Measurements from ENCODE around the gene DPEP3. TPM values are rescaled to one million over a fixed set of nuclear protein-coding genes. Genes with fewer than 3 reads are reported as not detected.
A peak's percentile ranks its signal among the peaks of the same experiment; 100 is the strongest.
"Not testable (repeated sequence)": the region's sequence is repeated elsewhere in the genome, so short reads cannot be mapped to it uniquely, and the experiment has no call there.

Gene DPEP3
- total RNA-seq, 1 donor from 2014 or later = not detected

DNA sequence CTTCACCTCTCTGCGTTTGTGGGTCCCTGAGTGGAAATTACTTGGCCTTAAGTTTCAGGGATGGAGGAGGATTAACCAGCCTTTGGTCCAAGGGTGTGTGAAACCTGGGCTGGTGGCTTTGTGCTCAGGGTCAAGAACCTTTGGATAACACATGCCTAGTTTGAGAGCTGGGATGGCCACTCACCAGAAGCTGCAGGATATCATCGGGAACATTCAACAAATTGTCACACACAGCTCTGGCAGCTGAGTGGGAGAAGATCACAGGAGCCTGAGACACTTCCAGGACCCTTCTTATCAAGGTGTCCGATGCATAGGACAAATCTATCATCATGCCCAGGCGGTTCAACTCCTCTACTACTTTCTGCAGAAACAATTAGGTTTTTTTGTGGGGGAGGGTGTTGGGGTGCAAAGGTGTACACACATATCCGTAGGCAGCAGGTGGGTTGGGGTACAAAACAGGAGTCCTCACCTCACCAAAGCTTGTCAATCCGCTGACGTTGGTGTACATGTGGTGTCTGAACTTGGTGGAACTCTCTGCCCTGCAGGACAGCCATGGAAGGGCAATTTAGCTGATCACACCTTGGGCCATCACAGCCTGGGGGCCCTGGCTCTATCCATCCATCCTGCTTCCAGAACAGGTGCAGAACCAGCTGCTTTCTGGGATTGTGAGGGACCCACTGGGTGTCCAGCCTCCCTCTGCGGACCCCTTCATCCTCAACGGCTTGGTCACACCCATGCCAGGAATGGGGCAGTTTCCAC lies 2.7 kb downstream of the DPEP3 start:
- H3K36me3 Mint-ChIP-seq (ENCODE audit: low read depth) = no peaks in the 10 kb centered on the region
- no peaks in the 10 kb centered on the region for H3K4me1 Mint-ChIP-seq (ENCODE audit: low read depth)
- H3K4me3 Mint-ChIP-seq (ENCODE audit: unreplicated experiment) = no peak overlapping the region
- peaks cover 6% of the 10 kb centered on the region for H3K27me3 Mint-ChIP-seq (ENCODE audit: low read depth)
- TF ChIP-seq, protein P1, sequence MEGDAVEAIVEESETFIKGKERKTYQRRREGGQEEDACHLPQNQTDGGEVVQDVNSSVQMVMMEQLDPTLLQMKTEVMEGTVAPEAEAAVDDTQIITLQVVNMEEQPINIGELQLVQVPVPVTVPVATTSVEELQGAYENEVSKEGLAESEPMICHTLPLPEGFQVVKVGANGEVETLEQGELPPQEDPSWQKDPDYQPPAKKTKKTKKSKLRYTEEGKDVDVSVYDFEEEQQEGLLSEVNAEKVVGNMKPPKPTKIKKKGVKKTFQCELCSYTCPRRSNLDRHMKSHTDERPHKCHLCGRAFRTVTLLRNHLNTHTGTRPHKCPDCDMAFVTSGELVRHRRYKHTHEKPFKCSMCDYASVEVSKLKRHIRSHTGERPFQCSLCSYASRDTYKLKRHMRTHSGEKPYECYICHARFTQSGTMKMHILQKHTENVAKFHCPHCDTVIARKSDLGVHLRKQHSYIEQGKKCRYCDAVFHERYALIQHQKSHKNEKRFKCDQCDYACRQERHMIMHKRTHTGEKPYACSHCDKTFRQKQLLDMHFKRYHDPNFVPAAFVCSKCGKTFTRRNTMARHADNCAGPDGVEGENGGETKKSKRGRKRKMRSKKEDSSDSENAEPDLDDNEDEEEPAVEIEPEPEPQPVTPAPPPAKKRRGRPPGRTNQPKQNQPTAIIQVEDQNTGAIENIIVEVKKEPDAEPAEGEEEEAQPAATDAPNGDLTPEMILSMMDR (IDR thresholded peaks at IDR 0.05) = no peak
- H3K27ac Mint-ChIP-seq (ENCODE audit: unreplicated experiment) = no peak overlapping the region
- H3K9me3 Mint-ChIP-seq (ENCODE audit: low read depth) = no peaks in the 10 kb centered on the region
- no peak for DNase-seq (ENCODE audit: low spot score)

DNA sequence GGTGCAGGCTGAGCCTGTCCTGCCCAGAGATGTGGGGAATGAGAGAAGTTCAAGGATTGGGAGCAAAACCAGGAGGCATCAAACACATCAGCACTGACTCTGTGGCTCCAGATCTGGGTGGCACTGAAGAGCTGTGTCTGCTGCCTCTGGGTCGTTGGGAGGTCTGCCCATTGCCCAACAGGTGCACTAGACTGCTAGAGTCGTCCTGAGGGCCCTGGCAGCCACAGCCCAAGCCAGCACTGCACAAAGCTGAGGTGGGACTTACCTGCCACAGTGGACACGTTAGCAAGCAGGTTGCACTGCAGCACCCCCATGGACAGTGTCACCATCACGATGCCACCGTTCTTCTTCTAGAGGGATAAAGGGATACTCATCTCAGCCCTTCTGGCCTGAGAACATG lies 3.3 kb downstream of the DPEP3 start:
- TF ChIP-seq, protein P1 (IDR thresholded peaks at IDR 0.05) = no peak
- Mint-ChIP-seq H3K4me3 (ENCODE audit: unreplicated experiment) (no peak overlapping the region), H3K9me3 (ENCODE audit: low read depth) (no peaks in the 10 kb centered on the region)

DNA sequence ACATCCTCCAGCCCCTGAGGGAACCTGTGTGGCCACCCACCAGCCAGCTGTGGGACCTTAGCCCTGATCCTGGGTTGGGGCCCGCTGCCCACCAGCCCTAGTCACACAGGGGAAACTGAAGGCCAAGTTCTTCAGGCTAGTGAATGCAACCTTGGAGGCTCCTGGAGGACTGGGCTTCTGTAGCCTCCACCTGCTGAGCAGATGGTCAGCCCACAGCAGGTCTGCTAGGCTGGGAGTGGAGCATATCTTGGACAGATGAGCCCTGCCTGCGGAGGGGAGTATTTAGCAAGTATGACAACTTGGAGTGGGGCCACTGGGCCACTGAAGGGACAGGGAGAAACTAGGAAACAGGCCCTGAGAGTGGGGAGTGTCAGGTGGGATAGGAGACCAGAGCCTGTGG lies 4.1 kb downstream of the DPEP3 start:
- no peak for DNase-seq (ENCODE audit: low spot score)
- TF ChIP-seq, protein P1 (IDR thresholded peaks at IDR 0.05) = no peak
- Mint-ChIP-seq H3K4me1 (ENCODE audit: low read depth) (no peaks in the 10 kb centered on the region), H3K9me3 (ENCODE audit: low read depth) (no peaks in the 10 kb centered on the region), H3K27ac (ENCODE audit: unreplicated experiment) (no peak overlapping the region), H3K36me3 (ENCODE audit: low read depth) (no peaks in the 10 kb centered on the region), H3K4me3 (ENCODE audit: unreplicated experiment) (no peak overlapping the region), H3K27me3 (ENCODE audit: low read depth) (peaks cover 6% of the 10 kb centered on the region)

More for the DNA sequence above, 3.3 kb downstream of the DPEP3 start:
- Mint-ChIP-seq H3K36me3 (ENCODE audit: low read depth) (no peaks in the 10 kb centered on the region), H3K27ac (ENCODE audit: unreplicated experiment) (no peak overlapping the region), H3K27me3 (ENCODE audit: low read depth) (peaks cover 6% of the 10 kb centered on the region), H3K4me1 (ENCODE audit: low read depth) (no peaks in the 10 kb centered on the region)
- DNase-seq (ENCODE audit: low spot score) = peak; percentile 88

DNA sequence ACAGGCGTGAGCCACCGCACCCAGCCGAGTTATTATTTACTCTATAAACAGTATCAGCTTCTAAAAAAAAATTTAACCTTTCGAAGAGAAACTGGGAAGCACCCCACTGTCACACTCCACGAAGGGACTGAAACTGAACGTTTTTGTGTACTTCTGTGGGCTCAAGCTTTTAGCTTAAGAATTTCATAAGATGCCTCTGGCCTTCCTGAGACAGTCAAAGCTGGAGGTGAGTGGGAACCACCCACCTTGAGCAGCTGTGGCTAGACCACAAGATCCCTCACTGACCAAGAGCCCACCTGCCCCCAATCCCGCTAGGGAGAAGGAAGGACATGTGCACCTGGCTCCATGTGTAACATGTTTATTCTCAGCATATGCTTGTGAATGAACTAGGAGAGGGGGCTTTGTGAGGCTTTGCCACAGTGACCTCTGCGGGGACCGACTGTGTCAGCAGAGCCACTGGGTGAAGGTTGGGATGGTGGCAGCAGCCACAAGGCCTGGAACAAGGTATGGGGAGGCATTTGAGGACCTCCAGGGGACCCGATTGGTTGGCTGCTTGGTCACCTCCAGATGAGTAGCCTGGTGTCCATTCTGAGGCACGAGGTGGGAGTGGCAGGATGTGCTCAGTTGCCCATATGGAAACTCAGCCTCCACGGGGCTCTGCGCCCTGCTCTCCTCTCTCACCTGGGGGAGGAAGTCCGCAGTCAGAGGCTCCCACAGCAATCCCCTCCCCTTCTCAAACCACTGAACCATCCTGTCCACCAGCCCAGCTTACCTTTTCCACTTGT lies 4.8 kb downstream of the DPEP3 start:
- Mint-ChIP-seq H3K4me1 (ENCODE audit: low read depth) (no peaks in the 10 kb centered on the region), H3K9me3 (ENCODE audit: low read depth) (no peaks in the 10 kb centered on the region), H3K36me3 (ENCODE audit: low read depth) (no peaks in the 10 kb centered on the region), H3K27ac (ENCODE audit: unreplicated experiment) (no peak overlapping the region), H3K27me3 (ENCODE audit: low read depth) (peaks cover 6% of the 10 kb centered on the region), H3K4me3 (ENCODE audit: unreplicated experiment) (no peak overlapping the region)
- TF ChIP-seq, protein P1 (IDR thresholded peaks at IDR 0.05) = no peak
- no peak for DNase-seq (ENCODE audit: low spot score)

DNA sequence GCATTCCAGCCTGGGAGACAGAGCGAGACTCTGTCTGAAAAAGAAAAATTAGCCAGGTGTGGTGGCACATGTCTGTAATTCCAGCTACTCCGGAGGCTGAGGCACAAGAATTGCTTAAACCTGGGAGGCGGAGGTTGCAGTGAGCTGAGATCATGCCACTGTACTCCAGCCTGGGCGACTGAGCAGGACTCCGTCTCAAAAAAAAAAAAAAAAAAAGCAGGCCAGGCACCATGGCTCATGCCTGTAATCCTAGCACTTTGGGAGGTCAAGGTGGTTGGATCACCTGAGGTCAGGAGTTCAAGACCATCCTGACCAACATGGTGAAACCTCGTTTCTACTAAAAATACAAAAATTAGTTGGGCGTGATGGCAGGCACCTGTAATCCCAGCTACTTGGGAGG lies 8.0 kb downstream of the DPEP3 start:
- H3K27me3 Mint-ChIP-seq (ENCODE audit: low read depth); H3K27ac Mint-ChIP-seq (ENCODE audit: unreplicated experiment); H3K4me3 Mint-ChIP-seq (ENCODE audit: unreplicated experiment); H3K4me1 Mint-ChIP-seq (ENCODE audit: low read depth); DNase-seq (ENCODE audit: low spot score); H3K9me3 Mint-ChIP-seq (ENCODE audit: low read depth); H3K36me3 Mint-ChIP-seq (ENCODE audit: low read depth): not testable (repeated sequence)

Measured in chondrocyte (in vitro differentiated cells).